Adipocyte (in vitro differentiated cells): ENCODE data around the gene ANKAR.
"Not testable (repeated sequence)": the region's sequence is repeated elsewhere in the genome, so short reads cannot be mapped to it uniquely, and the experiment has no call there.

Source experiments
- DNase-seq: peaks from one replicate; pipeline ENCODE4 v3.0.0-alpha.2; 2015; ENCODE audit warnings: low read depth
- H3K27me3 ChIP-seq: replicated peaks from 2 replicates; pipeline ENCODE4 v1.7.0; 2013; ENCODE audit warnings: mild to moderate bottlenecking, low read length, moderate library complexity; ENCODE audit not compliant: control insufficient read depth, insufficient read depth
- H3K36me3 ChIP-seq: 2 replicates; pipeline ENCODE4 v1.7.0; 2013; ENCODE audit warnings: low read length, mild to moderate bottlenecking, moderate library complexity; ENCODE audit not compliant: control insufficient read depth, insufficient read depth, severe bottlenecking
- H3K4me1 ChIP-seq: 2 replicates; pipeline ENCODE4 v1.7.0; 2013; ENCODE audit warnings: mild to moderate bottlenecking, low read length, moderate library complexity; ENCODE audit not compliant: control insufficient read depth, insufficient read depth
- H3K4me3 ChIP-seq: 2 replicates; pipeline ENCODE4 v1.7.0; 2013; ENCODE audit warnings: mild to moderate bottlenecking, low read length, moderate library complexity
- H3K9ac ChIP-seq: 2 replicates; pipeline ENCODE4 v1.7.0; 2013; ENCODE audit warnings: mild to moderate bottlenecking, low read length, moderate library complexity
- H3K9me3 ChIP-seq: 2 replicates; pipeline ENCODE4 v1.7.0; 2013; ENCODE audit warnings: mild to moderate bottlenecking, low read length, moderate library complexity; ENCODE audit not compliant: control insufficient read depth

Gene ANKAR

GRCh38 chr2:189661148-189661956 lies 13.1 kb upstream of the ANKAR start, which contains the start of gene ASNSD1:
TSS of gene ASNSD1 (plus strand) at chr2:189661459. CDS start at chr2:189666133, 4,674 bp downstream.
- H3K4me3 ChIP-seq: peak within 1 kb of the TSS; percentile 97
- DNase-seq: peak; percentile 100
- peaks cover 5% of the 10 kb centered on the region for H3K36me3 ChIP-seq
- no peaks in the 10 kb centered on the region for H3K27me3 ChIP-seq
- peaks cover 22% of the 10 kb centered on the region for H3K4me1 ChIP-seq
- H3K9me3 ChIP-seq: no peaks in the 10 kb centered on the region
- peak within 1 kb of the TSS; percentile 99 for H3K9ac ChIP-seq

DNA sequence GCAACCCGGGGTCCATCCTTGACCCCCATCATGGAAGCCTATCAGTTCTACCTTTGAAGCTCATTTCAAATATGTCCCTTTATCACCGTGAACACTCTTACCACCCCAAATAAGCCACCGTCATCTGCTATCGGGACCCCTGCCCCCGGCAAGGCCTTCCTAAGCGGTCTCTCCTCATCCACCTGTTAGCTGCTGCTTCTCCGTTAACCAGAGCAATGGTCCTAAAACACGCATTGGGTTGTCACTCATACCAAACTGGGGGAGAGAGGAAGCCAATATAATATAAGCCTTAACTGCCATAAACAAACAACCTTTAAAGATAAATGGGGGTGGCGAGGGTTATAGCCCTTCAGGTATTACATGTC lies 12.5 kb upstream of the ANKAR start:
- H3K4me3 ChIP-seq: peak overlapping the region; percentile 97
- H3K36me3 ChIP-seq: peaks cover 11% of the 10 kb centered on the region
- H3K9ac ChIP-seq: peak overlapping the region; percentile 99
- no peaks in the 10 kb centered on the region for H3K27me3 ChIP-seq
- DNase-seq: no peak
- no peaks in the 10 kb centered on the region for H3K9me3 ChIP-seq
- H3K4me1 ChIP-seq: peaks cover 22% of the 10 kb centered on the region

DNA sequence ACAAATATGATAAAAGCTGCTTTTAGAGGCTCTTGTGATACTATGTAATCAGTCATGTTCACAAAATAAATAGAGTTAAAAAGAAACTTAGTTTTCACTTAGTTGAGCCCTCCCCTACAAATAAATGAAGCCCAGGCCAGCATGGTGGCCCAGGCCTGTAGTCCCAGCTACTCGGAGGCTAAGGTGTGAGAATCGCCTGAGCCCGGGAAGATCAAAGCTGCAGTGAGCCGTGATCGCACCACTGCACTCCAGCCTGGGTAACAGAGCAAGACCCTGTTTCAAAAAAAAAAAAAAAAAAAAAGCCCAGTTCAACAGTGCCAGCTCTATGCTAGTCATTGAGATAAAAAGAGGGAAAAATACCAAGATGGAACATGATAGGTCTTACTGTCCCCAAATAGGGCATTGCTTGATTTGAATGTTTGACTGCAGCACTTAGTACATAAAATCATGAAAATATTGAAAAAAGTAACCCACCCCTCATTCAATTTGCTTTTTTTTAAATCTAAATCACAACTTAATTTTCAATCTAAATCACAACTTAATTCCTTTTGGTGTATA lies 11.7 kb upstream of the ANKAR start:
- DNase-seq: no peak
- H3K36me3 ChIP-seq: peaks cover 19% of the 10 kb centered on the region
- no peaks in the 10 kb centered on the region for H3K9me3 ChIP-seq
- H3K4me1 ChIP-seq: peaks cover 18% of the 10 kb centered on the region
- peak overlapping the region; percentile 99 for H3K9ac ChIP-seq
- no peaks in the 10 kb centered on the region for H3K27me3 ChIP-seq
- peak overlapping the region; percentile 97 for H3K4me3 ChIP-seq

DNA sequence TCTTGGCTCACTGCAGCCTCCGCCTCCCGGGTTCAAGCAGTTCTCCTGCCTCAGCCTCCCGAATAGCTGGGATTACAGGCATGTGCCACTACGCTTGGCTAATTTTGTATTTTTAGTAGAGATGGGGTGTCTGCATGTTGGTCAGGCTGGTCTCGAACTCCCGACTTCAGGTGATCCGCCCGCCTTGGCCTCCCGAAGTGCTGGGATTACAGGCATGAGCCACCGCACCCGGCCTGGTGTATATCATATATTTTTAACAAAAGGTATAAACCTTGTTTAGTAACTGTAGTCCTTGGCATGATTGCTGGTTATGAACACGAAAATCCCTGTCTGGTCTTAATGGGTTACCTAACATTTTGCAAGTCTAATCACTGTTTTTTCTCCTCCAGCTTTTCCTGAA lies 11.2 kb upstream of the ANKAR start:
- not testable (repeated sequence) for H3K27me3 ChIP-seq, H3K9ac ChIP-seq, DNase-seq, H3K9me3 ChIP-seq, H3K4me3 ChIP-seq
- Histone ChIP-seq H3K36me3 (peaks cover 25% of the 10 kb centered on the region), H3K4me1 (peaks cover 15% of the 10 kb centered on the region)

DNA sequence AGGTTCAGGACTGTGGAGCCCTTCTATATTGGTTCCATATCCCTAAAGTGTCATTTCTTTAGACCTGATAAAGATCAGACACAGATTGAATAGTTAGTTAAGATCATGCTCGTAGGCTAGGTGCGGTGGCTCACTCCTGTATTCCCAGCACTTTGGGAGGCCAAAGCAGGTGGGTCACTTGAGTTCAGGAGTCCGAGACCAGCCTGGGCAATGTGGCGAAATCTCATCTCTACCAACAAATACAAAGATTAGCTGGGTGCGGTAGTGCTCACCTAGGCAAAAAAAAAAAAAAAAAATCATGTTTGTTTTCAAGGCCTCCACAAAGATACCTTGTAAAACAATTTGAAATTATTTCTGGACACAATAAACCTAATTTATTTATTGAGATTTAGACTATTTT lies 4.6 kb upstream of the ANKAR start:
- no peaks in the 10 kb centered on the region for H3K27me3 ChIP-seq
- H3K4me3 ChIP-seq: no peak overlapping the region
- H3K36me3 ChIP-seq: peaks cover 57% of the 10 kb centered on the region
- H3K9ac ChIP-seq: no peak overlapping the region
- H3K9me3 ChIP-seq: no peaks in the 10 kb centered on the region
- H3K4me1 ChIP-seq: peaks cover 7% of the 10 kb centered on the region
- no peak for DNase-seq

GRCh38 chr2:189673661-189674373 lies 653 bp upstream of the ANKAR start:
- H3K9ac ChIP-seq: peak overlapping the region; percentile 100
- peak overlapping the region; percentile 99 for H3K4me3 ChIP-seq
- no peak for DNase-seq
- H3K9me3 ChIP-seq: peaks cover 5% of the 10 kb centered on the region
- H3K36me3 ChIP-seq: peaks cover 27% of the 10 kb centered on the region
- peaks cover 21% of the 10 kb centered on the region for H3K4me1 ChIP-seq
- H3K27me3 ChIP-seq: no peaks in the 10 kb centered on the region

- H3K4me3 ChIP-seq: no peak overlapping the region
- H3K9ac ChIP-seq: no peak overlapping the region
- peaks cover 5% of the 10 kb centered on the region for H3K9me3 ChIP-seq
- H3K36me3 ChIP-seq: peaks cover 6% of the 10 kb centered on the region
- no peaks in the 10 kb centered on the region for H3K27me3 ChIP-seq
- DNase-seq: no peak
- H3K4me1 ChIP-seq: peaks cover 21% of the 10 kb centered on the region
These were observed 2.0 kb downstream of the ANKAR start for GRCh38 chr2:189676471-189676870.

- H3K9me3 ChIP-seq: peaks cover 5% of the 10 kb centered on the region
- DNase-seq: no peak
- H3K4me3 ChIP-seq: no peak overlapping the region
- H3K9ac ChIP-seq: no peak overlapping the region
- no peaks in the 10 kb centered on the region for H3K27me3 ChIP-seq
- peaks cover 14% of the 10 kb centered on the region for H3K4me1 ChIP-seq
- H3K36me3 ChIP-seq: no peaks in the 10 kb centered on the region
These were observed 4.8 kb downstream of the ANKAR start for GRCh38 chr2:189679226-189679625.

GRCh38 chr2:189681203-189681602 lies 6.7 kb downstream of the ANKAR start:
- peaks cover 5% of the 10 kb centered on the region for H3K9me3 ChIP-seq
- no peak overlapping the region for H3K4me3 ChIP-seq
- DNase-seq: no peak
- H3K4me1 ChIP-seq: peaks cover 5% of the 10 kb centered on the region
- no peaks in the 10 kb centered on the region for H3K36me3 ChIP-seq
- no peak overlapping the region for H3K9ac ChIP-seq
- H3K27me3 ChIP-seq: no peaks in the 10 kb centered on the region

- peaks cover 5% of the 10 kb centered on the region for H3K9me3 ChIP-seq
- DNase-seq: no peak
- H3K4me1 ChIP-seq: no peaks in the 10 kb centered on the region
- no peak overlapping the region for H3K9ac ChIP-seq
- no peaks in the 10 kb centered on the region for H3K36me3 ChIP-seq
- no peak overlapping the region for H3K4me3 ChIP-seq
- no peaks in the 10 kb centered on the region for H3K27me3 ChIP-seq
These were observed 7.4 kb downstream of the ANKAR start for GRCh38 chr2:189681903-189682302.

- Histone ChIP-seq H3K27me3 (no peaks in the 10 kb centered on the region), H3K4me1 (peaks cover 4% of the 10 kb centered on the region), H3K9ac (no peak overlapping the region), H3K9me3 (peaks cover 4% of the 10 kb centered on the region), H3K4me3 (no peak overlapping the region), H3K36me3 (no peaks in the 10 kb centered on the region)
- DNase-seq: no peak
These were observed 8.9 kb downstream of the ANKAR start for GRCh38 chr2:189683348-189683747.
